ENCODE measurements around the gene SND1.

SND1 gene

DNA sequence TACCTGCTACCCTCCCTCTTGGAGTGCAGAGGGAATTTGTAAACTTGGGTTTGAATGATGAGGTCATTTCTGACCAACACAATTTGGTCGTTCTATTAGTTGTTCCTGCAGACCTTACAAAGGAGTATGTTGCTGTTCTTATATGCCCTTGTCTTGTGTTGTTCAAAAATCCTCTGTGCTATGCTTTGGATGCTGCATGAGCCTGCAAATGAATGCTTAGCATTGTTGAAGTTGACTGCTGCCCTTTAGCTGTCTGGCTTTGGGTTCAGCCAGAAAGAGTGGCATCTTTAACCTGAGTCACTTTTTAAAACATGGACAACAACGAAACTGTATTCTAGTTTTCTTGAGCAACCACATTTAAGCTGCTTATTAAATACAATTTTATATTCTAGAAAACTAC is 80.3 kb downstream of the SND1 start:
- Histone ChIP-seq H2AFZ (ENCODE audit: low read depth, low read length) (no peak overlapping the region), H3K9me3 (ENCODE audit: low read length) (no peaks in the 10 kb centered on the region), H3K27me3 (ENCODE audit: insufficient read depth, low read length) (no peaks in the 10 kb centered on the region), H3K4me1 (ENCODE audit: insufficient read depth, low read length) (no peaks in the 10 kb centered on the region), H3K36me3 (ENCODE audit: insufficient read depth, low read length) (peaks cover 27% of the 10 kb centered on the region), H3K4me3 (ENCODE audit: low read length) (no peak overlapping the region)

DNA sequence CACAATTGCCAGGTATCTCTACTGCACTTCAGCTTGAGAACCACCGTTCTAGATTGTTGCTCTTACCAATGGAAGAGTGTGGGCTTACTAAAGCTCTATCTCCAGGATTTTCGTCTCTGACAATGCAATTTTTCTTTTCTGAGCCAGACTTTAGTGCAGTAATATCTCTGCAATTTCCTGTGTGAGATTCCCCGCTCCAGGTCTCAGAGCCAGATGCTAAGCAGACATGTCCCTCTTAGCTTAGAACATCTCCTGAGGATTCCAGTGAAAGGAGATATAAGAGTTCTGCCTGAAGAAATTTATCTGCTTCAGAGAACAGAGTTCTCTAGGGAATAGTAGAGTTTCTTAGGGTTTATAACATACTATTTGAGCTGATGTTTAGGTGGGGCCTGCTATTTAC is 82.0 kb downstream of the SND1 start:
- peaks cover 17% of the 10 kb centered on the region for H3K36me3 ChIP-seq (ENCODE audit: insufficient read depth, low read length)
- no peaks in the 10 kb centered on the region for H3K9me3 ChIP-seq (ENCODE audit: low read length)
- H3K27me3 ChIP-seq (ENCODE audit: insufficient read depth, low read length), result no peaks in the 10 kb centered on the region
- no peaks in the 10 kb centered on the region for H3K4me1 ChIP-seq (ENCODE audit: insufficient read depth, low read length)
- no peak overlapping the region for H3K4me3 ChIP-seq (ENCODE audit: low read length)
- H2AFZ ChIP-seq (ENCODE audit: low read depth, low read length), result no peak overlapping the region

DNA sequence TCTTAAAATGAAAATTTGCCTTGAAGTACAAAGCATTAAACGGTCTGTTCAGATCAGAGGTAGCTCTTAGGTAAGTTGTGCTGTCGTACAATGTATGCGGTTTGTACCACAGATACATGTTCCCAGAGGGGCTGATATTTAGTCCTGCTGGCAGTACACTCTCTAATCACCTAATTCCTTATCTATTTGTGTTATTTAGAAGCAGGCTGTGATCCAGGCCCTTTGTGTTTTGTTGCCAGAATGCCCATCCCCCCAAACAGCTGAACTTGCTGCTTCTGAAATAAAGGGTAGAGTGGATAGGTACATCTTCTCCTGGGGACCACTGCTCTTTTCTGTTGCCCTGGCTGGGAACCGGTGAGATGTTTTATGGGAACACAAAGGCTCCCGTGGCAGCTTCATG is 84.5 kb downstream of the SND1 start:
- no peaks in the 10 kb centered on the region for H3K27me3 ChIP-seq (ENCODE audit: insufficient read depth, low read length)
- H3K9me3 ChIP-seq (ENCODE audit: low read length), result no peaks in the 10 kb centered on the region
- peaks cover 11% of the 10 kb centered on the region for H3K36me3 ChIP-seq (ENCODE audit: insufficient read depth, low read length)
- H3K4me1 ChIP-seq (ENCODE audit: insufficient read depth, low read length), result no peaks in the 10 kb centered on the region
- H3K4me3 ChIP-seq (ENCODE audit: low read length), result no peak overlapping the region
- H2AFZ ChIP-seq (ENCODE audit: low read depth, low read length), result no peak overlapping the region

DNA sequence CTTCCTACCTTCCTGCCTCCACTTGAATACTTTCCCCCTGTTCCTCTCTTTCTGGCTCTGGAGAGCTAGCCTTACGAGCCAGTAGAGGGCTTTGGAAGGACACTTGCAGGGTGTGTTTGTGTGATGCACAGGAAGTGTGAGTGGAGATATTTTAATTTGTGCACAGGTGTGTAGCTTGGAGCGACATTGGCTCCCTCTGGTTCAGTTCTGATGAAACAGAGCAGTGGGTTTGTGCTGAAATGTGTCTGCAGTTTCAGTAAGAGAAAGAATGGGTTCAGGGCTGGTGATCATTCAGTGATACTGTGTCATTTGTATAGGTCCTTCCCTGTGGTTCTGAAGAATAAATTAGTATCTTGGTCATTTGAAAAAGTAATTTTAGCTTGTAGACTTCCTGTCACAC is 86.9 kb downstream of the SND1 start:
- no peak overlapping the region for H2AFZ ChIP-seq (ENCODE audit: low read depth, low read length)
- H3K4me3 ChIP-seq (ENCODE audit: low read length), result no peak overlapping the region
- no peaks in the 10 kb centered on the region for H3K9me3 ChIP-seq (ENCODE audit: low read length)
- no peaks in the 10 kb centered on the region for H3K4me1 ChIP-seq (ENCODE audit: insufficient read depth, low read length)
- H3K36me3 ChIP-seq (ENCODE audit: insufficient read depth, low read length), result peaks cover 3% of the 10 kb centered on the region
- H3K27me3 ChIP-seq (ENCODE audit: insufficient read depth, low read length), result no peaks in the 10 kb centered on the region

DNA sequence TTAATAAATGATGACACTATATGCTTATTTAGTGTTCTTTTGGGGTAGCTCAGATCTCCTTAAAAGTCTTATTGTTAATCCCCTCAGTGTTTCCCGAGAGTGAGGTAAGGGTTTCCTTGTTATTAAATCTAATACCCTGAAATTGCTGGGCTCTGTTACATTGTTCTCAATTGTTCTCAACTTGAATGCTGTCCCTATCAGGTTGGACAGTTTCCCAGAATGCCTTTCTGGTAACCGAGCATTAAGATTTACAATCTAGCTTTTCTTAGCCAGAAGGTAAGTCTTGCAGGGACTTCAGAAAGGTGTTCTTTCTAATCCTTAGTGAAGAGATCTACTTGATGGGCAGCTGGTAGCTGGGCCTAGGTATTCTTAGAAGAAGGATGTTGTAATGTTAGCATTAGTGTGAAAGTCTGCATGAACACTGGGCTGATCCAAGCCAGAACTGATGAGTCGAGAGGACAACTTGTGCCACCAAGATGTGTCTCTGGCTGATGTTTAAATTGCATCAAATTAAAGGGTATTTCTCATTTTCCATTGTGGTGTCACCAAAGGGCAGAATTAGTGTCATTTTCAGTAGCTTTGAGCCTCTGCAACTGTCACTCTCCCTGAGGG is 89.9 kb downstream of the SND1 start:
- no peak overlapping the region for H2AFZ ChIP-seq (ENCODE audit: low read depth, low read length)
- no peaks in the 10 kb centered on the region for H3K9me3 ChIP-seq (ENCODE audit: low read length)
- H3K27me3 ChIP-seq (ENCODE audit: insufficient read depth, low read length), result no peaks in the 10 kb centered on the region
- no peaks in the 10 kb centered on the region for H3K36me3 ChIP-seq (ENCODE audit: insufficient read depth, low read length)
- H3K4me3 ChIP-seq (ENCODE audit: low read length), result no peak overlapping the region
- peaks cover 2% of the 10 kb centered on the region for H3K4me1 ChIP-seq (ENCODE audit: insufficient read depth, low read length)

DNA sequence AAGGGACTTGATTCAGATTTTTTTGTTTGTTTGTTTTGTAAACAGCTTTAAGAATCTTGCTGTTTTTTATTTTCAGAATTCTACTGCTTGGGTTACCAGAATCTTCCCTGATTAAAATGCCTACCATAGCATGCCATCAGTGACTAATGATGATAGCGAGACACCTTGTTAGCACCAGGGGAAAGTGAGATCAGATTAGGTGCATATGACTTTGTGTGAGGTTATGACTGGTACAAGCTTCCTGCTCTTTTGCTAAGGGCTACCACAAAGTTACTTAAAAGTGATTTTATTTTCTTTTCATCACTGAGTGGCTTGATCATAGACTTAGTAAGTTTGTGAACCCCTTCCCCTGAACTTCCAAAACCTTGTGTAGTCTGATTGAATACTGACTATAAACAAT is 93.5 kb downstream of the SND1 start:
- no peaks in the 10 kb centered on the region for H3K36me3 ChIP-seq (ENCODE audit: insufficient read depth, low read length)
- H2AFZ ChIP-seq (ENCODE audit: low read depth, low read length), result no peak overlapping the region
- no peak overlapping the region for H3K4me3 ChIP-seq (ENCODE audit: low read length)
- no peaks in the 10 kb centered on the region for H3K27me3 ChIP-seq (ENCODE audit: insufficient read depth, low read length)
- peaks cover 2% of the 10 kb centered on the region for H3K4me1 ChIP-seq (ENCODE audit: insufficient read depth, low read length)
- no peaks in the 10 kb centered on the region for H3K9me3 ChIP-seq (ENCODE audit: low read length)

DNA sequence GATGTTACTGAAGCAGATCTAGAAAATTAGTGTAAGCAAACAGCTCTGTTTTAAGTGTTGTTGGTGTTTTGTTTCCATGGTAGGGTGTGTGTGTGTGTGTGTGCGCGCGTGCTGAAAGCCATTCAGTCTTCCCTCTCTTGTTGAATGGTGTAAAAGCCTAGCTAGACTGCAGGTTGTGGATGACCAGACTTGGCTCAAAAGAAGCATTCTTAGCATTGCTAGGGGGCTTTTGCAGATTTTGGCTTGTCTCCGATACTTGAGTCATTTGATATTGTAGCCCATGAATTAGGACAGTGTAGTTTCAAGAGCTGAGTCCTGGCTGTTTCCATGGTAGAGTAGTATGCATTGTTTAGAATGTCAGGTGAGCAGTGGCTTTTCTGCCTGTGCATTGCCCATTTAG is 99.1 kb downstream of the SND1 start:
- Histone ChIP-seq H3K36me3 (ENCODE audit: insufficient read depth, low read length) (no peaks in the 10 kb centered on the region), H3K9me3 (ENCODE audit: low read length) (no peaks in the 10 kb centered on the region), H3K27me3 (ENCODE audit: insufficient read depth, low read length) (no peaks in the 10 kb centered on the region), H2AFZ (ENCODE audit: low read depth, low read length) (no peak overlapping the region), H3K4me1 (ENCODE audit: insufficient read depth, low read length) (peaks cover 26% of the 10 kb centered on the region), H3K4me3 (ENCODE audit: low read length) (no peak overlapping the region)

DNA sequence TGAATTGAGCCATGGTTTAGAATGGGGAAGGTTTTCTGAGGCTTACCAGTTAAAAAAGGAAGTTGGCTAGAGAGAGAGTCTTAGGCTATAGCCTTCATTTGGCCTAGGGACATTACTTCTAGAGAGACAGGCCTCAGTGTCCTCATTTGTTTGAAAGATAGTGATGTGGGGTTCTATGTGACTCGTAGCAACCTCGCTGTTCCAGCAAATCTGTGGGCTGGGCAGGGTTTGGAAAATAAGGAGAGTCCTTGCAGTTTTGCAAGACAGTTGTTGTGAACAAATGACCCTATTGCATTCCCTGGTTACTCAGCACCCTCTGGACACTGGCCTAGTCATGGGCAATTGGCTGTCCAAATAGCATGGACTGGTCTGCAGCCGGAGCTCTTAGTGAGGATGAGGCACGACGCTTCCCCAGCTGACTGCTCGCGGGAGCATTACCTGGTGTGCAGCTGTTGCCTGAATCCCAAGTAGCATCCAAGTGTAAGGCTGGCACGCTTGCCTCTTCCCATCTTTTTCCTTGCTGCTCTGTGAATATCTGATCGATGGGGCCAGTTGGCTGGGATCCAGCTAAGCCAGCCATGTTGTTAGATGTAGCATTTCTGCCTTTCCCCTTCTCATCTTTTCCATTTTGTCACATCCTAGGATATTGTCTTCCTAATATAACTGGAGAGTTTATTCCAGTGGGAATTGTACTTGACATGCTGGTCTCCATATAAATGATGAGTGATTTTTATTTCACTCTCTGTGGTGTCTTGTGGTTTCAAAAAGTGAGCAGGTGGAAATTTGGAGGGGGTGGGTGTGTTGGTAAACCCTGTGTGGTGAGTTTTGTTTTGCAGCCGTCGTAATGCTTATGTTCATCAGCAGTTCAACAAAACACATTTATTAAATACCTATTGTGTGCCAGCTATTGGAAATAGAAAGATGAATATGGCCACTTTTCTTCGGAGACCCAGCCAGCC is 99.8 kb downstream of the SND1 start:
- Histone ChIP-seq H3K9me3 (ENCODE audit: low read length) (no peaks in the 10 kb centered on the region), H3K27me3 (ENCODE audit: insufficient read depth, low read length) (no peaks in the 10 kb centered on the region), H3K4me3 (ENCODE audit: low read length) (no peak overlapping the region), H2AFZ (ENCODE audit: low read depth, low read length) (no peak overlapping the region), H3K36me3 (ENCODE audit: insufficient read depth, low read length) (no peaks in the 10 kb centered on the region), H3K4me1 (ENCODE audit: insufficient read depth, low read length) (peaks cover 26% of the 10 kb centered on the region)

DNA sequence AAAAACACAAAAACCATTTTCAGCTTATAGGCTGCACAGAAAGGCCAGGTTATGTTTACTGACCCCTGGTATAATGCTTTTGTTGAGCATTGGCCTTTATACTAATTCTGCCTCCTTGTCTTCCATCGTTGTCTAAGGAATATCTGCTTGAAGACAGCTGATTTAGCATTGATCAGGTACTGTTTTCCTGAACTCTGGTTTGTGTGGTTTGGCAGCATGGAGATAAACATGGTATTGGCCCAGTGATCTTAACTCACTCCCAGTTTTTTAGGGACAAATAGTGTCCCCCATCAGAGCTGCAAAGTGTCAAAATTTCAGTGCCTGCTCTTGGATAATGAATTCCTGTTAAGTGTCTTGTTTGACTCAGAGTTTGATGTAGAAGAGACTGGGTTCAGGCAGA is 100.8 kb downstream of the SND1 start:
- Histone ChIP-seq H3K4me1 (ENCODE audit: insufficient read depth, low read length) (peaks cover 26% of the 10 kb centered on the region), H3K4me3 (ENCODE audit: low read length) (no peak overlapping the region), H3K27me3 (ENCODE audit: insufficient read depth, low read length) (no peaks in the 10 kb centered on the region), H3K9me3 (ENCODE audit: low read length) (no peaks in the 10 kb centered on the region), H2AFZ (ENCODE audit: low read depth, low read length) (no peak overlapping the region), H3K36me3 (ENCODE audit: insufficient read depth, low read length) (no peaks in the 10 kb centered on the region)

DNA sequence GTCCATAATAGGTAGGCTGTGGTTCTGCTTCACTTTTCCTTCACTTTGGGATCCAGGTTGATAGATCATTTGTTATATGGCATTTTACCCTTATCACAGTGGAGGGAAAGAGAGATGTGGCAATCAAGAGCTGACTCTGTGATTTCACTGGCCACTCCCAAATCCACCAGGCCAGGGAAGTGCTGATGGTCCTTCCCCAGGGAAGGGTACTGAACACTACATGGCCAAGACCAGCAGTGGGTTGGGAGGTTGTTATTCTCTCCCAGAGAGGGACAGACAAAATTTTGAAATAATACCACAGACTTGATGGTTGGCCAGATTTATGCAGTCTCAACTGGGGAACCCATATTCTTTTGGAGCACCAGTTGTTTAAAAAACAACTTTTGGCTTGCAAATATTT is 102.5 kb downstream of the SND1 start:
- Histone ChIP-seq H3K4me1 (ENCODE audit: insufficient read depth, low read length) (peaks cover 26% of the 10 kb centered on the region), H3K4me3 (ENCODE audit: low read length) (no peak overlapping the region), H2AFZ (ENCODE audit: low read depth, low read length) (no peak overlapping the region), H3K9me3 (ENCODE audit: low read length) (no peaks in the 10 kb centered on the region), H3K36me3 (ENCODE audit: insufficient read depth, low read length) (no peaks in the 10 kb centered on the region), H3K27me3 (ENCODE audit: insufficient read depth, low read length) (no peaks in the 10 kb centered on the region)

DNA sequence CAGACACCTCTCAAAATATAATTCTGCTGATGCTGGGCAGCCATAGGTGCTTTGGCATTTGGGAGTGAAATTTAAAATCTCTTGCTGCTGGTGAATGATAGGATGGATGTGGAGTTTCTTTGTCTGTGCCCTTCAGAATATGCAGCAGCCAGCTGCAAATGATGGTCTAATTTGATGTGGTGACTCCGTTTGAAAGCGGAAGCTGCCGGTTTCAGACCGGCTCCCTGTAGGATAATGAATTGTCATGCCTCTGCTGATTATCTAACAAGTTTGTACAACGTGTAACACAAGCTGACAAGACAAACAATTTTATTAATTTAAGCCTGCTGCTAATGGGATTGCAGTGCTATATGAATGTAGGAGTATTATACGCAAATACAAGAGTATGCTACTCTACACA is 103.5 kb downstream of the SND1 start:
- H3K36me3 ChIP-seq (ENCODE audit: insufficient read depth, low read length), result no peaks in the 10 kb centered on the region
- H2AFZ ChIP-seq (ENCODE audit: low read depth, low read length), result no peak overlapping the region
- no peaks in the 10 kb centered on the region for H3K27me3 ChIP-seq (ENCODE audit: insufficient read depth, low read length)
- H3K4me3 ChIP-seq (ENCODE audit: low read length), result no peak overlapping the region
- H3K4me1 ChIP-seq (ENCODE audit: insufficient read depth, low read length), result peaks cover 26% of the 10 kb centered on the region
- no peaks in the 10 kb centered on the region for H3K9me3 ChIP-seq (ENCODE audit: low read length)

DNA sequence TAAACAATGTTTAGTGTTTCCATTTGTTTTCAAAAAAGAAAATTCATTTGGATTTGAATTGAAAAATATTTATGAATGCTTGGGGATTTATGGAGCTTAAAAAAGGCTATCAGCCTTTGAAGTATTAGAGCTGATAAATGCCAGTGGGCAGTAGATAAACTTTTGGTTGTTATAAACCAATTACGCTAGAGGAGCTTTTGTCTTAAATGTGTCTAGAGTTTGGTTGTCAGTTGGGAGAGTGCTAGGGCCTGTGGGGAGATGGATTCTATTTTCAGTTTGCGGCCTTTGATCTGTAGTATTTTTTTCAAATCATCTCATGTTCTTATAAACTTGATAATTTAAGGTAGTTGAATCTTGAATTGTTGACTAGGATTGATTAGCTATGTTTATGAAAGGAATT is 104.0 kb downstream of the SND1 start:
- peaks cover 25% of the 10 kb centered on the region for H3K4me1 ChIP-seq (ENCODE audit: insufficient read depth, low read length)
- no peaks in the 10 kb centered on the region for H3K36me3 ChIP-seq (ENCODE audit: insufficient read depth, low read length)
- no peak overlapping the region for H3K4me3 ChIP-seq (ENCODE audit: low read length)
- H2AFZ ChIP-seq (ENCODE audit: low read depth, low read length), result no peak overlapping the region
- H3K9me3 ChIP-seq (ENCODE audit: low read length), result no peaks in the 10 kb centered on the region
- H3K27me3 ChIP-seq (ENCODE audit: insufficient read depth, low read length), result no peaks in the 10 kb centered on the region

DNA sequence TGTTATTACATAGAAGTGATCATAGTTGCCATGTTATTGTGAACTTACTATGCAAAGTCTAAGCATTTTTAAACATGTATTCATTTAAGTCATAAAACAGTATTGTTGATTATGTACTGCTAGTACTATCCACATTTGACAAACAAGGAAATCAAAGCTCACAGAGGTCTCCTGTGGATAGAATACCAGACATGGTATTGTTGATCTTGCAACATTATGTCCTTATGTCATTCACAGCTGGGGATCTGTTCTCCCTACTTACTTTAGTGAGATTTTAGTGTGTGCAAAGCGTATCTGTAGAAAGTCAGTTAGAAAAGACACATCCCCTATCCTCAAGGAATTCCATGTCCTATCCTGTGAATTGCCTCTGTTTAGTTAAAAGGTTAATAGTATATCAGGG is 106.1 kb downstream of the SND1 start:
- Histone ChIP-seq H3K9me3 (ENCODE audit: low read length) (no peaks in the 10 kb centered on the region), H3K27me3 (ENCODE audit: insufficient read depth, low read length) (no peaks in the 10 kb centered on the region), H2AFZ (ENCODE audit: low read depth, low read length) (no peak overlapping the region), H3K4me3 (ENCODE audit: low read length) (no peak overlapping the region), H3K4me1 (ENCODE audit: insufficient read depth, low read length) (peaks cover 12% of the 10 kb centered on the region), H3K36me3 (ENCODE audit: insufficient read depth, low read length) (no peaks in the 10 kb centered on the region)

Measured in neuron (in vitro differentiated cells).